PC-9 (cell line): ENCODE data around the gene NPY4R. TPM values are rescaled to one million over a fixed set of nuclear protein-coding genes. Genes with fewer than 3 reads are reported as not detected.
"Not testable (repeated sequence)": the region's sequence is repeated elsewhere in the genome, so short reads cannot be mapped to it uniquely, and the experiment has no call there.

Experiments used
- Bru-seq: library from RNA; stranded (reverse); fragments of 400-500 nt; gene quantifications from one replicate; lab custom pipeline; 2021; lab: Mats Ljungman, UMichigan
- BruChase-seq, 2 experiments: library from RNA; stranded (reverse); fragments of 400-500 nt; gene quantifications; one replicate each; lab custom pipeline; 2021; lab: Mats Ljungman, UMichigan
- BruUV-seq: library from RNA; stranded (reverse); fragments of 400-500 nt; replicated peaks from 2 replicates; lab custom pipeline; 2021; lab: Mats Ljungman, UMichigan
- CTCF ChIA-PET: fragments of 300-600 bp; sonication (Branson Sonifier 250); formaldehyde crosslinking; loops from one replicate; lab custom pipeline; 2022; ENCODE audit warnings: antibody characterized with exemption; lab: Charles Lee
- POLR2A ChIA-PET: fragments of 300-600 bp; sonication (Branson Sonifier 250); formaldehyde crosslinking; loops from one replicate; lab custom pipeline; 2022; ENCODE audit warnings: antibody characterized with exemption; ENCODE audit not compliant: unreplicated experiment; lab: Charles Lee
- DNase-seq, 2 experiments: peaks; one replicate each; pipeline versions ENCODE4 v3.0.0 to v3.0.0-alpha.2; 2015 to 2022; ENCODE audit warnings: mixed read lengths in 1 of 2
- H2AFZ ChIP-seq: fragments of 200-600 bp; sonication (generic); 2 replicates; pipeline ENCODE4 v1.8.1; 2017; ENCODE audit warnings: antibody characterized with exemption
- H3F3A ChIP-seq: fragments of 200-600 bp; sonication (generic); 2 replicates; pipeline ENCODE4 v1.8.1; 2017; ENCODE audit warnings: antibody characterized with exemption, mild to moderate bottlenecking, low read depth; ENCODE audit not compliant: insufficient read depth
- H3K27ac ChIP-seq: fragments of 200-600 bp; sonication (generic); 2 replicates; pipeline ENCODE4 v1.6.1; 2016; ENCODE audit warnings: mixed run types
- H3K27me3 ChIP-seq: fragments of 200-600 bp; sonication (generic); 2 replicates; pipeline ENCODE4 v1.6.1; 2016; ENCODE audit warnings: low read depth, mixed run types; ENCODE audit not compliant: insufficient read depth
- H3K36me3 ChIP-seq: fragments of 200-600 bp; sonication (generic); 2 replicates; pipeline ENCODE4 v1.6.1; 2016; ENCODE audit warnings: low read depth, mixed run types
- H3K4me1 ChIP-seq: fragments of 200-600 bp; sonication (generic); replicated peaks from 2 replicates; pipeline ENCODE4 v1.6.1; 2016; ENCODE audit warnings: mixed run types; ENCODE audit not compliant: insufficient read depth
- H3K4me2 ChIP-seq: fragments of 200-600 bp; sonication (generic); 2 replicates; pipeline ENCODE4 v1.6.1; 2017; ENCODE audit warnings: mixed run types
- H3K4me3 ChIP-seq: fragments of 200-600 bp; sonication (generic); 2 replicates; pipeline ENCODE4 v1.6.1; 2016; ENCODE audit warnings: mixed run types
- H3K79me2 ChIP-seq: fragments of 200-600 bp; sonication (generic); 2 replicates; pipeline ENCODE4 v1.6.1; 2017; ENCODE audit warnings: low read depth, mixed run types
- H3K9me2 ChIP-seq: fragments of 200-600 bp; sonication (generic); 2 replicates; pipeline ENCODE4 v1.8.1; 2017; ENCODE audit warnings: mild to moderate bottlenecking; ENCODE audit not compliant: insufficient read depth
- H3K9me3 ChIP-seq: fragments of 200-600 bp; sonication (generic); 2 replicates; pipeline ENCODE4 v1.8.1; 2016; ENCODE audit warnings: low read depth; ENCODE audit not compliant: insufficient read depth
- H4K20me1 ChIP-seq: fragments of 200-600 bp; sonication (generic); 2 replicates; pipeline ENCODE4 v1.8.1; 2017; ENCODE audit not compliant: insufficient read depth
- CTCF ChIP-seq: fragments of 200-600 bp; sonication (generic); conservative IDR thresholded peaks from 2 replicates; pipeline ENCODE4 v1.6.1; 2017; ENCODE audit warnings: mixed run types, antibody characterized with exemption, mild to moderate bottlenecking, moderate library complexity
- EZH2 ChIP-seq: fragments of 200-600 bp; sonication (generic); IDR thresholded peaks from 2 replicates; pipeline ENCODE4 v1.8.0; 2017; ENCODE audit warnings: antibody characterized with exemption, low read depth
- intact Hi-C: fragments of 100-400 bp; cut with micrococcal nuclease; formaldehyde crosslinking; loops from one replicate; pipeline ENCODE4 v1.10.0; 2022; ENCODE audit not compliant: unreplicated experiment
- long read RNA-seq: library from polyadenylated mRNA; stranded (forward); transcript quantifications from one replicate; pipeline ENCODE4 v2.0.0, GENCODE V29; 2022
- total RNA-seq: library from RNA; stranded (reverse); gene quantifications from 2 replicates; pipeline ENCODE4 v1.2.3, GENCODE V29; 2021

Gene NPY4R
- total RNA-seq (2.9 and 3.1 TPM in 2 replicates), Bru-seq, nascent RNA (percentile 18 among the genes with signal in this experiment), BruChase-seq, experiment 1, labeled RNA remaining after a 2-hour chase (percentile 27 among the genes with signal in this experiment), BruChase-seq, experiment 2, labeled RNA remaining after a 6-hour chase (percentile 27 among the genes with signal in this experiment)
- long read RNA-seq, result 0 reads

GRCh38 chr10:46465765-46466164 lies at the start of gene NPY4R:
NPY4R (minus strand) TSS chr10:46465958; CDS start chr10:46462635, 3,323 bp downstream.
- intact Hi-C loops, POLR2A ChIA-PET: not testable (repeated sequence)
- CTCF ChIA-PET, result interaction anchor here (0.7 kb wide), 1 partner anchor 238 kb away, joined by 6 read pairs; no protein-coding TSS in a partner anchor

GRCh38 chr10:46515366-46515765 lies 49.6 kb upstream of the NPY4R start:
- no peaks in the 10 kb centered on the region for H3K27me3 ChIP-seq
- TF ChIP-seq CTCF (no peak), EZH2 (no peak)
- no peaks in the 10 kb centered on the region for H3F3A ChIP-seq
- no TSS peak for BruUV-seq
- H3K27ac ChIP-seq, result no peak overlapping the region
- no peak overlapping the region for H3K4me3 ChIP-seq
- no peaks in the 10 kb centered on the region for H3K79me2 ChIP-seq
- no peaks in the 10 kb centered on the region for H3K9me2 ChIP-seq
- ChIA-PET CTCF (no interaction called here), POLR2A (no interaction called here)
- no peak for DNase-seq
- no peaks in the 10 kb centered on the region for H3K9me3 ChIP-seq
- 0 out of 2 replicates have a peak, but pooled peaks cover 6% of the 10 kb centered on the region for H3K4me1 ChIP-seq
- H4K20me1 ChIP-seq, result no peaks in the 10 kb centered on the region
- H3K36me3 ChIP-seq, result no peaks in the 10 kb centered on the region
- no peak overlapping the region for H3K4me2 ChIP-seq
- H2AFZ ChIP-seq, result no peak overlapping the region
- intact Hi-C loops, result no loop called here

More at GRCh38 chr10:46465765-46466164, at the start of gene NPY4R:
- H3F3A ChIP-seq, H2AFZ ChIP-seq, H3K27me3 ChIP-seq, H3K4me3 ChIP-seq, H3K4me1 ChIP-seq, BruUV-seq, H3K9me3 ChIP-seq, H3K9me2 ChIP-seq, H4K20me1 ChIP-seq, H3K79me2 ChIP-seq, DNase-seq, H3K4me2 ChIP-seq, H3K27ac ChIP-seq, H3K36me3 ChIP-seq: not testable (repeated sequence)

- Histone ChIP-seq H4K20me1 (no peaks in the 10 kb centered on the region), H3K79me2 (no peaks in the 10 kb centered on the region), H3K4me1 (0 out of 2 replicates have a peak, but pooled peaks cover 6% of the 10 kb centered on the region), H3K27ac (no peak overlapping the region), H3K27me3 (no peaks in the 10 kb centered on the region), H3F3A (no peaks in the 10 kb centered on the region), H3K4me2 (no peak overlapping the region), H3K36me3 (no peaks in the 10 kb centered on the region), H2AFZ (no peak overlapping the region), H3K4me3 (no peak overlapping the region), H3K9me3 (no peaks in the 10 kb centered on the region), H3K9me2 (no peaks in the 10 kb centered on the region)
- ChIA-PET CTCF (no interaction called here), POLR2A (no interaction called here)
- no TSS peak for BruUV-seq
- TF ChIP-seq EZH2 (no peak), CTCF (no peak)
- DNase-seq, result no peak
- intact Hi-C loops, result no loop called here
Observed at GRCh38 chr10:46514899-46515298, 49.1 kb upstream of the NPY4R start.
